H9 (cell line): ENCODE results near the gene CDK15. TPM values are rescaled to one million over a fixed set of nuclear protein-coding genes. Genes with fewer than 3 reads are reported as not detected.

Experiments used
- DNase-seq: peaks from one replicate; pipeline ENCODE4 v3.0.0-alpha.2; 2017
- H2AFZ ChIP-seq: one replicate; pipeline ENCODE4 v1.6.1; 2013; ENCODE audit warnings: mild to moderate bottlenecking, low read length, control low read depth, moderate library complexity
- H2AK5ac ChIP-seq: 2 replicates; pipeline ENCODE4 v1.6.1; 2013; ENCODE audit warnings: low read length, control low read depth, mixed read lengths; ENCODE audit not compliant: insufficient read length
- H2BK120ac ChIP-seq: one replicate; pipeline ENCODE4 v1.6.1; 2013; ENCODE audit warnings: low read depth, mild to moderate bottlenecking, low read length, control low read depth, inconsistent platforms; ENCODE audit not compliant: poor library complexity, severe bottlenecking
- H2BK12ac ChIP-seq: 2 replicates; pipeline ENCODE4 v1.6.1; 2013; ENCODE audit warnings: low read length, control low read depth, mixed read lengths, low read depth; ENCODE audit not compliant: insufficient read length
- H2BK15ac ChIP-seq: 2 replicates; pipeline ENCODE4 v1.6.1; 2013; ENCODE audit warnings: low read depth, low read length, control low read depth
- H2BK20ac ChIP-seq: one replicate; pipeline ENCODE4 v1.6.1; 2013; ENCODE audit warnings: low read depth, mild to moderate bottlenecking, low read length, control low read depth, inconsistent platforms; ENCODE audit not compliant: poor library complexity, severe bottlenecking
- H2BK5ac ChIP-seq: 2 replicates; pipeline ENCODE4 v1.6.1; 2013; ENCODE audit warnings: low read length, control low read depth, mixed read lengths; ENCODE audit not compliant: insufficient read length
- H3K14ac ChIP-seq: 2 replicates; pipeline ENCODE4 v1.6.1; 2013; ENCODE audit warnings: low read length, control low read depth; ENCODE audit not compliant: insufficient read depth
- H3K18ac ChIP-seq: 2 replicates; pipeline ENCODE4 v1.6.1; 2013; ENCODE audit warnings: low read depth, mild to moderate bottlenecking, mixed read lengths, low read length, control low read depth; ENCODE audit not compliant: insufficient read length
- H3K23ac ChIP-seq: 2 replicates; pipeline ENCODE4 v1.6.1; 2013; ENCODE audit warnings: low read length, control low read depth, mixed read lengths, low read depth; ENCODE audit not compliant: insufficient read length
- H3K23me2 ChIP-seq: 2 replicates; pipeline ENCODE4 v1.6.1; 2013; ENCODE audit warnings: low read depth, mild to moderate bottlenecking, mixed read lengths, low read length, control low read depth; ENCODE audit not compliant: insufficient read length, poor library complexity, severe bottlenecking
- H3K27ac ChIP-seq: 2 replicates; pipeline ENCODE4 v1.5.1; 2013; ENCODE audit warnings: low read length, control low read depth, mixed read lengths, low read depth; ENCODE audit not compliant: insufficient read length
- H3K27me3 ChIP-seq: 2 replicates; pipeline ENCODE4 v1.6.1; 2013; ENCODE audit warnings: low read length, control low read depth, inconsistent platforms; ENCODE audit not compliant: insufficient read depth
- H3K4ac ChIP-seq: 2 replicates; pipeline ENCODE4 v1.6.1; 2013; ENCODE audit warnings: low read depth, mild to moderate bottlenecking, control low read depth, inconsistent platforms, low read length, moderate library complexity
- H3K4me1 ChIP-seq: 2 replicates; pipeline ENCODE4 v1.6.1; 2013; ENCODE audit warnings: low read length, control low read depth, inconsistent platforms; ENCODE audit not compliant: insufficient read depth
- H3K4me2 ChIP-seq: 2 replicates; pipeline ENCODE4 v1.6.1; 2013; ENCODE audit warnings: low read length, control low read depth, mixed read lengths; ENCODE audit not compliant: insufficient read length, insufficient read depth
- H3K56ac ChIP-seq: 2 replicates; pipeline ENCODE4 v1.6.1; 2013; ENCODE audit warnings: low read depth, mild to moderate bottlenecking, mixed read lengths, low read length, control low read depth; ENCODE audit not compliant: insufficient read length
- H3K79me1 ChIP-seq: 2 replicates; pipeline ENCODE4 v1.6.1; 2013; ENCODE audit warnings: low read depth, mild to moderate bottlenecking, moderate library complexity, low read length, control low read depth, inconsistent platforms; ENCODE audit not compliant: insufficient read depth, poor library complexity, severe bottlenecking
- H3K79me2 ChIP-seq: 2 replicates; pipeline ENCODE4 v1.6.1; 2013; ENCODE audit warnings: low read length, control low read depth, inconsistent platforms; ENCODE audit not compliant: insufficient read depth
- H3K9ac ChIP-seq: 2 replicates; pipeline ENCODE4 v1.6.1; 2013; ENCODE audit warnings: low read length, control low read depth, mixed read lengths; ENCODE audit not compliant: insufficient read length; ENCODE audit errors: extremely low read depth
- H3K9me3 ChIP-seq: one replicate; pipeline ENCODE4 v1.6.1; 2013; ENCODE audit warnings: low read depth, low read length, inconsistent platforms; ENCODE audit not compliant: control insufficient read depth
- H3T11ph ChIP-seq: one replicate; pipeline ENCODE4 v1.6.1; 2013; ENCODE audit warnings: mild to moderate bottlenecking, low read length, control low read depth, inconsistent platforms
- H4K20me1 ChIP-seq: one replicate; pipeline ENCODE4 v1.6.1; 2013; ENCODE audit not compliant: control insufficient read depth, insufficient read length, insufficient read depth
- H4K5ac ChIP-seq: 2 replicates; pipeline ENCODE4 v1.6.1; 2013; ENCODE audit warnings: low read depth, mild to moderate bottlenecking, mixed read lengths, low read length, control low read depth; ENCODE audit not compliant: insufficient read length
- H4K8ac ChIP-seq: replicated peaks from 2 replicates; pipeline ENCODE4 v1.6.1; 2013; ENCODE audit warnings: low read length, control low read depth, mixed read lengths, low read depth; ENCODE audit not compliant: insufficient read length
- H4K91ac ChIP-seq: 2 replicates; pipeline ENCODE4 v1.6.1; 2013; ENCODE audit warnings: low read depth, mild to moderate bottlenecking, moderate library complexity, mixed read lengths, low read length, control low read depth; ENCODE audit not compliant: insufficient read length
- H3K27ac Mint-ChIP-seq, 3 experiments: 2 replicates in 2 of 3; 3 replicates in 1 of 3; pipeline ENCODE4 v1.8.0; 2020 to 2021; ENCODE audit warnings: mixed read lengths in 3 of 3, mild to moderate bottlenecking in 1 of 3, moderate library complexity in 1 of 3
- H3K27me3 Mint-ChIP-seq: 2 replicates; pipeline ENCODE4 v1.8.0; 2021; ENCODE audit warnings: low read depth, mild to moderate bottlenecking, moderate library complexity, mixed read lengths
- H3K36me3 Mint-ChIP-seq, 3 experiments: 2 replicates in 2 of 3; 3 replicates in 1 of 3; pipeline ENCODE4 v1.8.0; 2020 to 2021; ENCODE audit warnings: low read depth in 3 of 3, mixed read lengths in 3 of 3; ENCODE audit not compliant: insufficient read depth in 1 of 3
- H3K4me1 Mint-ChIP-seq, 2 experiments: 2 replicates each; pipeline ENCODE4 v1.8.0; 2020; ENCODE audit warnings: mixed read lengths in 2 of 2
- H3K4me3 Mint-ChIP-seq, 2 experiments: 2 replicates in 1 of 2; 3 replicates in 1 of 2; pipeline ENCODE4 v1.8.0; 2020 to 2021; ENCODE audit warnings: mild to moderate bottlenecking in 2 of 2, mixed read lengths in 2 of 2, moderate library complexity in 1 of 2
- H3K9me3 Mint-ChIP-seq, 2 experiments: 2 replicates in 1 of 2; 3 replicates in 1 of 2; pipeline ENCODE4 v1.8.0; 2020; ENCODE audit warnings: mild to moderate bottlenecking in 2 of 2, mixed read lengths in 2 of 2, moderate library complexity in 1 of 2
- CTCF ChIP-seq: fragments of 200-600 bp; sonication (generic); conservative IDR thresholded peaks from 3 replicates; pipeline ENCODE4 v1.8.0; 2021; ENCODE audit warnings: antibody characterized with exemption, mild to moderate bottlenecking
- WGBS: extraction: QIAGEN DNeasy Blood & Tissue Kit; methylation state at CpG from one replicate; pipeline ENCODE4 v1.1.7; 2013; ENCODE audit warnings: missing lambda C conversion rate, low lambda C conversion rate, mixed read lengths; ENCODE audit not compliant: insufficient read length; ENCODE audit errors: extremely low coverage; 5-methylcytosine and 5-hydroxymethylcytosine counted together
- total RNA-seq: library from RNA; stranded (reverse); gene quantifications from 2 replicates; pipeline ENCODE4 v1.2.1, GENCODE V29; 2021

CDK15 gene
- total RNA-seq, 1 experiment from 2014 or later: not detected

DNA sequence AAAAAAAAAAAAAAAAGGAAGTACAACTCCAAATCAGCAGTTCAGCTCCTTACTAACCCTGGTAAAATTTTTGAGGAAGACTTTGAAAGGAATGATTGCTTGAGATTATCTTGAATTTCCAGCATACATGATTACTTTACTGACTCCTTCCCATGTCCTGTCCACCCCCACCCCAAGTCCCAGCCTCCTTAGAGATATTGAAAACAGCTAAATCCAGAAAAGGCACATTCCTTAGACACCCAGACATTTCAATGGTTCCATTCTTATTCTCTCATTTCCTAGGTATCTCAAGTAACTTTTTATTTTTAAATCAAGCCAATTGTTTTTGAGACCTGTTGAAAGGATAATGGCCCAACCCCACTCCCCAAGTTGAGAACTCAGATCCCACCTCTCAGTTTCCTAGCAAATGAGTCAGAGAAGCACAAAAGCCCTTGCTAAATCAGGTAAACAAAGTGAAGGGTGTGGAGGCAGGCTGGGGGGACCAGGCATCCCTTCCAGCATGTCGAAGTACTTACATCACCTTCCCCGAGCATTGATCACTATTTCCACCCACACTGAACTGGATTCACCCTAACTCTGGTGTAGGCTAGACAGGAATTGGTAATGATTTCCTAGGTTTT, 131.9 kb downstream of the CDK15 start:
- H4K91ac ChIP-seq: no peak overlapping the region
- DNase-seq: no peak
- no peak overlapping the region for H3K4ac ChIP-seq
- H3K9ac ChIP-seq: no peak overlapping the region
- no peak overlapping the region for H3K14ac ChIP-seq
- TF ChIP-seq CTCF: no peak
- H3K27ac ChIP-seq: no peak overlapping the region
- H3K4me1 ChIP-seq: peaks cover 8% of the 10 kb centered on the region; the same call in 1 of the 2 replicates
- Mint-ChIP-seq H3K9me3 (peaks cover 2 to 7% of the 10 kb centered on the region in 2 experiments; a peak in 3 of 5 replicates), H3K4me1 (peaks cover 39 to 46% of the 10 kb centered on the region in 2 experiments), H3K27me3 (no peaks in the 10 kb centered on the region; the same call in 1 of the 2 replicates), H3K36me3 (peaks cover 4 to 8% (median 5%) of the 10 kb centered on the region in 3 experiments; a peak in 5 of 7 replicates), H3K4me3 (no peak overlapping the region), H3K27ac (peak overlapping the region in 1 of 3 experiments; percentile 83; a peak in 4 of 7 replicates)
- H2BK20ac ChIP-seq: no peak overlapping the region
- WGBS: no CpG with 5 or more reads among the region's 2 CpGs
- no peak overlapping the region for H2BK15ac ChIP-seq
- H3K23me2 ChIP-seq: no peaks in the 10 kb centered on the region
- H3K18ac ChIP-seq: no peak overlapping the region
- H3K4me2 ChIP-seq: no peak overlapping the region
- no peak overlapping the region for H3K56ac ChIP-seq
- H2BK5ac ChIP-seq: no peak overlapping the region
- H4K5ac ChIP-seq: no peak overlapping the region
- H3K27me3 ChIP-seq: no peaks in the 10 kb centered on the region
- H4K8ac ChIP-seq: no peak overlapping the region
- no peaks in the 10 kb centered on the region for H4K20me1 ChIP-seq
- H3K9me3 ChIP-seq: no peaks in the 10 kb centered on the region
- H2BK120ac ChIP-seq: no peak overlapping the region
- no peak overlapping the region for H2BK12ac ChIP-seq
- H3K79me2 ChIP-seq: no peaks in the 10 kb centered on the region
- H3K23ac ChIP-seq: no peak overlapping the region
- no peaks in the 10 kb centered on the region for H3K79me1 ChIP-seq
- H2AFZ ChIP-seq: no peak overlapping the region
- no peak overlapping the region for H2AK5ac ChIP-seq
- H3T11ph ChIP-seq: no peak overlapping the region
